Neural cell (in vitro differentiated cells): Measurements from ENCODE around the gene PCNX4. TPM values are rescaled to one million over a fixed set of nuclear protein-coding genes. Genes with fewer than 3 reads are reported as not detected.

ENCODE experiments used
- H2AFZ ChIP-seq: fragments of 200-600, 300-800 bp; sonication (generic), shearing (Covaris generic); 2 replicates; pipeline ENCODE4 v1.6.0; 2014; ENCODE audit warnings: low read depth, mild to moderate bottlenecking, antibody characterized with exemption, low read length, moderate library complexity
- H3F3A ChIP-seq: fragments of 200-600 bp; shearing (Covaris generic); 2 replicates; pipeline ENCODE4 v1.6.1; 2016; ENCODE audit warnings: mild to moderate bottlenecking, moderate library complexity, mixed read lengths, antibody characterized with exemption, low read length; ENCODE audit not compliant: insufficient read depth, poor library complexity, severe bottlenecking
- H3K27ac ChIP-seq: fragments of 200-600, 300-800 bp; sonication (generic), shearing (Covaris generic); 2 replicates; pipeline ENCODE4 v1.5.1; 2014; ENCODE audit warnings: mild to moderate bottlenecking, low read length, moderate library complexity
- H3K27me3 ChIP-seq: fragments of 300-800, 200-600 bp; sonication (generic), shearing (Covaris generic); 2 replicates; pipeline ENCODE4 v1.6.0; 2014; ENCODE audit warnings: mild to moderate bottlenecking, low read depth, low read length, moderate library complexity; ENCODE audit not compliant: insufficient read depth
- H3K36me3 ChIP-seq: fragments of 300-800, 200-600 bp; sonication (generic), shearing (Covaris generic); 2 replicates; pipeline ENCODE4 v1.5.1; 2014; ENCODE audit warnings: mild to moderate bottlenecking, antibody characterized with exemption, low read length, moderate library complexity; ENCODE audit not compliant: insufficient read depth
- H3K4me2 ChIP-seq: fragments of 300-800, 200-600 bp; sonication (generic), shearing (Covaris generic); 2 replicates; pipeline ENCODE4 v1.6.0; 2014; ENCODE audit warnings: mild to moderate bottlenecking, low read length
- H3K4me3 ChIP-seq: fragments of 300-800, 200-600 bp; sonication (generic), shearing (Covaris generic); 2 replicates; pipeline ENCODE4 v1.5.1; 2014; ENCODE audit warnings: mild to moderate bottlenecking, low read length, moderate library complexity
- H3K79me2 ChIP-seq: fragments of 200-600 bp; shearing (Covaris generic); replicated peaks from 2 replicates; pipeline ENCODE4 v1.6.0; 2014; ENCODE audit warnings: mild to moderate bottlenecking, low read length, moderate library complexity; ENCODE audit not compliant: insufficient read depth
- H3K9ac ChIP-seq: fragments of 300-800, 200-600 bp; sonication (generic), shearing (Covaris generic); 2 replicates; pipeline ENCODE4 v1.6.1; 2016; ENCODE audit warnings: mild to moderate bottlenecking, low read length, mixed read lengths
- H3K9me2 ChIP-seq: fragments of 200-600 bp; shearing (Covaris generic); 2 replicates; pipeline ENCODE4 v1.6.1; 2016; ENCODE audit warnings: mild to moderate bottlenecking, low read length, mixed read lengths; ENCODE audit not compliant: insufficient read depth
- H3K9me3 ChIP-seq: fragments of 200-600, 300-800 bp; sonication (generic), shearing (Covaris generic); 2 replicates; pipeline ENCODE4 v1.6.1; 2016; ENCODE audit warnings: mild to moderate bottlenecking, mixed run types, low read length, moderate library complexity, mixed read lengths
- H4K20me1 ChIP-seq: fragments of 200-600 bp; shearing (Covaris generic); 2 replicates; pipeline ENCODE4 v1.6.1; 2016; ENCODE audit warnings: mild to moderate bottlenecking, mixed run types; ENCODE audit not compliant: insufficient read depth
- EP300 ChIP-seq: fragments of 450-650 bp; conservative IDR thresholded peaks from 2 replicates; pipeline ENCODE4 v1.6.1; 2014; ENCODE audit warnings: antibody characterized with exemption, mild to moderate bottlenecking, moderate library complexity; ENCODE audit not compliant: poor library complexity, severe bottlenecking
- EZH2 ChIP-seq: fragments of 200-600, 300-800 bp; shearing (Covaris generic), sonication (generic); IDR thresholded peaks from 2 replicates; pipeline ENCODE4 v1.6.1; 2014; ENCODE audit warnings: antibody characterized with exemption, low read length, borderline replicate concordance, mild to moderate bottlenecking; ENCODE audit not compliant: insufficient read depth, poor library complexity, severe bottlenecking
- MXI1 ChIP-seq: fragments of 450-650 bp; conservative IDR thresholded peaks from 2 replicates; pipeline ENCODE4 v1.6.1; 2014; ENCODE audit warnings: antibody characterized with exemption, mild to moderate bottlenecking; ENCODE audit not compliant: poor library complexity, severe bottlenecking
- POLR2AphosphoS5 ChIP-seq: IDR thresholded peaks from 2 replicates; pipeline ENCODE4 v1.6.1; 2012
- RAD21 ChIP-seq: fragments of 450-650 bp; conservative IDR thresholded peaks from 2 replicates; pipeline ENCODE4 v1.6.1; 2014; ENCODE audit warnings: antibody characterized with exemption, mild to moderate bottlenecking, moderate library complexity
- REST ChIP-seq: IDR thresholded peaks from 2 replicates; pipeline ENCODE4 v1.6.1; 2012; ENCODE audit warnings: borderline replicate concordance
- SMC3 ChIP-seq: fragments of 450-650 bp; conservative IDR thresholded peaks from 2 replicates; pipeline ENCODE4 v1.6.1; 2014; ENCODE audit warnings: antibody characterized with exemption, mild to moderate bottlenecking, moderate library complexity; ENCODE audit not compliant: poor library complexity
- TAF1 ChIP-seq: IDR thresholded peaks from 2 replicates; pipeline ENCODE4 v1.6.1; 2012; ENCODE audit warnings: low read depth
- polyA plus RNA-seq: library from polyadenylated mRNA; depleted of rRNA; stranded (reverse); fragments of >200 nt; gene quantifications from 2 replicates; pipeline ENCODE4 v1.2.3, GENCODE V29; 2014
- TF ChIP-seq, protein P1 (sequence below): fragments of 450-650 bp; IDR thresholded peaks from 2 replicates; pipeline ENCODE4 v1.5.1; 2014; ENCODE audit warnings: antibody characterized with exemption, mild to moderate bottlenecking, moderate library complexity; ENCODE audit not compliant: poor library complexity, severe bottlenecking

PCNX4 gene
- polyA plus RNA-seq, 1 donor from 2014 or later: 117 TPM

DNA sequence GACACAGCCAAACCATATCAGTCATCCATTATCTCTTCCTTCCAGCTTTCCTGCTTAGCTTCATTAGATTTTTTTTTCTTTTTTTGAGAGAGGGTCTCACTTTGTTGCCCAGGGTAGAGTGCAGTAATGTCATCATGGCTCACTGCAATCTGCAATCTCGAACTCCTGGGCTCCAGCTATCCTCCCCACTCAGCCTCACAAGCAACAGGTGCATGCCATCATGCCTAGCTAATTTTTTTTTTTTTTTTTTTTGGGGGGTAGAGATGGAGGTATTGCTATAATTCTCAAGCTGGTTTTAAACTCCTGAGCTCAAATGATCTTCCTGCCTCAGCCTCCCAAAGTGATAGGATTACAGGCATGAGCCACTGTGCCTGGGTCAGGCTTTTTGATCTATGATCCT is 119.0 kb downstream of the PCNX4 start:
- Histone ChIP-seq H3K79me2 (no peaks in the 10 kb centered on the region), H3K27me3 (no peaks in the 10 kb centered on the region), H2AFZ (no peak overlapping the region), H3K9me3 (no peaks in the 10 kb centered on the region), H4K20me1 (no peaks in the 10 kb centered on the region), H3K4me3 (no peak overlapping the region), H3K9ac (no peak overlapping the region), H3K36me3 (no peaks in the 10 kb centered on the region), H3K9me2 (no peaks in the 10 kb centered on the region), H3K27ac (no peak overlapping the region), H3F3A (no peaks in the 10 kb centered on the region), H3K4me2 (no peak overlapping the region)
- TF ChIP-seq SMC3: no peak
- no peak for TF ChIP-seq REST
- TF ChIP-seq EP300: no peak
- TF ChIP-seq EZH2: no peak
- TF ChIP-seq POLR2AphosphoS5: no peak
- no peak for TF ChIP-seq RAD21
- no peak for TF ChIP-seq TAF1
- TF ChIP-seq MXI1: no peak
- TF ChIP-seq, protein P1, sequence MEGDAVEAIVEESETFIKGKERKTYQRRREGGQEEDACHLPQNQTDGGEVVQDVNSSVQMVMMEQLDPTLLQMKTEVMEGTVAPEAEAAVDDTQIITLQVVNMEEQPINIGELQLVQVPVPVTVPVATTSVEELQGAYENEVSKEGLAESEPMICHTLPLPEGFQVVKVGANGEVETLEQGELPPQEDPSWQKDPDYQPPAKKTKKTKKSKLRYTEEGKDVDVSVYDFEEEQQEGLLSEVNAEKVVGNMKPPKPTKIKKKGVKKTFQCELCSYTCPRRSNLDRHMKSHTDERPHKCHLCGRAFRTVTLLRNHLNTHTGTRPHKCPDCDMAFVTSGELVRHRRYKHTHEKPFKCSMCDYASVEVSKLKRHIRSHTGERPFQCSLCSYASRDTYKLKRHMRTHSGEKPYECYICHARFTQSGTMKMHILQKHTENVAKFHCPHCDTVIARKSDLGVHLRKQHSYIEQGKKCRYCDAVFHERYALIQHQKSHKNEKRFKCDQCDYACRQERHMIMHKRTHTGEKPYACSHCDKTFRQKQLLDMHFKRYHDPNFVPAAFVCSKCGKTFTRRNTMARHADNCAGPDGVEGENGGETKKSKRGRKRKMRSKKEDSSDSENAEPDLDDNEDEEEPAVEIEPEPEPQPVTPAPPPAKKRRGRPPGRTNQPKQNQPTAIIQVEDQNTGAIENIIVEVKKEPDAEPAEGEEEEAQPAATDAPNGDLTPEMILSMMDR: no peak

DNA sequence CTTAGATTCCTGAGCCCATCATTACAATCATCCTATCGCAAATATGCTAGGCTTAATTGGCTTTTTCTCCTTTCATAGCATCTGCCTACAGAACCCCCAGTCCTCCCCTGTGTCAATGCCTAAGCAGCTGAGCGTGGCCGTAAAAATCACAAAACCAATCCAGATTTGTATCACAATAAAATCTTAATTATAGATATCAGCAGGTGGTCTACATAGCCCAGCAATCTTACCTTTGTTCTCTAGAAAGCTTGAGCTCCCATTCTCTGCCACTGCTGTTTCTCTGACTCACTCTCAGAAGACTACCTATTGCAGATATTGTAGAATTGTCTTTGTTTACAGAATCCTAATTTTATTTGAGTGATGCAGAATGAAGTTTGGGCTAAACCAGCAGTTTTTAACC is 119.4 kb downstream of the PCNX4 start:
- H2AFZ ChIP-seq: no peak overlapping the region
- H3F3A ChIP-seq: no peaks in the 10 kb centered on the region
- H3K4me3 ChIP-seq: no peak overlapping the region
- H3K9me3 ChIP-seq: no peaks in the 10 kb centered on the region
- no peaks in the 10 kb centered on the region for H3K27me3 ChIP-seq
- no peaks in the 10 kb centered on the region for H3K36me3 ChIP-seq
- no peaks in the 10 kb centered on the region for H3K9me2 ChIP-seq
- no peak for TF ChIP-seq EP300
- TF ChIP-seq TAF1: no peak
- no peak for TF ChIP-seq RAD21
- TF ChIP-seq POLR2AphosphoS5: no peak
- TF ChIP-seq REST: no peak
- TF ChIP-seq MXI1: no peak
- TF ChIP-seq, protein P1: no peak
- no peak for TF ChIP-seq SMC3
- no peak for TF ChIP-seq EZH2
- no peak overlapping the region for H3K27ac ChIP-seq
- H3K79me2 ChIP-seq: no peaks in the 10 kb centered on the region
- H3K9ac ChIP-seq: no peak overlapping the region
- H4K20me1 ChIP-seq: no peaks in the 10 kb centered on the region
- no peak overlapping the region for H3K4me2 ChIP-seq
